ENCODE results near the gene ZSCAN10. TPM values are rescaled to one million over a fixed set of nuclear protein-coding genes. Genes with fewer than 3 reads are reported as not detected.

The ZSCAN10 gene
- total and polyA plus RNA-seq, 2 of the 13 experiments (the other 11 are each of a cell fraction or from before 2014, with no cell fraction given): not detected

DNA sequence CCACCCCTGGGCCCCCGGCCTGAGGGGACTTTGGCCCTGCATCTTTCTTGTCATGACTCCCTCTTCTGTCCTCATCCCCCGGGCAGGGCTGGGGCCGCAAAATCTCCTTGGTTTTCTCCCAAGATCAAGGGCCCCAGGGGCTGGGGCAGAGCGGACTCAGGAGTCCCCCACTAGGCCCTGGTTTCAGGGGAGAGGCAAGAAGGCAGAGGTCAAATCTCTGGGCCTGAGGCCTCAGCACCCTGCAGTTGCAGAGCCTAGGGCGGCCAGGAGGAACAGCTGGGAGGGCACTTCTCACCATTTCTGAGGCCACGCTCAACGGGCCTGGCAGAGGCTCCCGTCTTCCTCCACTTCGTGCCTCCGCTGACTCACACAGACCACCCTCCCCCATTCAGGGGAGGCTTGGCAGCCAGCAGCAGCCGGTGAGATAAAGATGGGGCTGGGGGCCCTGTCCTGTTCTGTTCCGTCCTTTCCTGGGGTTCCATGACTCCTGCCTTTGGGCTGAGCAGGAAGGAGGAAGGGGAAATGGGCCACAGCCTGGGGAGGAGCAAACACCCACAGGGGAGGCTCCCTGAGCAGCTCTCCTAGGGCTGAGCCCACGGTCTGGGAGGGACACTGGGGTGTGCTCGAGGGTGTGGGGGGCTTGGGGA, 12.4 kb downstream of the ZSCAN10 start (continued):
- TF ChIP-seq NCOR1 (IDR thresholded peaks at IDR 0.05; ENCODE audit: borderline replicate concordance, low read length) (peak; percentile 48; the same call in 1 of the 2 replicates), POLR2G (IDR thresholded peaks at IDR 0.05; ENCODE audit: low read depth, low read length) (peak; percentile 54; the same call in 1 of the 2 replicates), ZNF567 (CRISPR knock-in tag; IDR thresholded peaks at IDR 0.05; ENCODE audit: borderline replicate concordance) (peak; percentile 32; the same call in 1 of the 2 replicates), ZNF75D (CRISPR knock-in tag; IDR thresholded peaks at IDR 0.05; ENCODE audit: borderline replicate concordance) (no peak), SALL1 (CRISPR knock-in tag; IDR thresholded peaks at IDR 0.05) (no peak; the same call in 1 of the 2 replicates), YY1 (IDR thresholded peaks at IDR 0.05; ENCODE audit: insufficient read depth, insufficient replicate concordance, low read depth, low read length) (no peak), ZNF224 (CRISPR knock-in tag; IDR thresholded peaks at IDR 0.05) (no peak), MED13 (CRISPR knock-in tag; IDR thresholded peaks at IDR 0.05) (no peak), PRDM15 (CRISPR knock-in tag; IDR thresholded peaks at IDR 0.05) (no peak), BCL6 (CRISPR knock-in tag; IDR thresholded peaks at IDR 0.05) (no peak), HMGA1 (CRISPR knock-in tag; conservative IDR thresholded peaks at IDR 0.05) (no peak), POLR2A (IDR thresholded peaks at IDR 0.05; ENCODE audit: insufficient read depth in 1 of 2, low read depth in 2 of 2, low read length in 2 of 2) (peak; percentile 13 to 14; a peak in 1 of 4 replicates), TCF7 (IDR thresholded peaks at IDR 0.05; ENCODE audit: low read depth) (no peak), ATF5 (CRISPR knock-in tag; IDR thresholded peaks at IDR 0.05; ENCODE audit: low read depth) (no peak)
- TF ChIP-seq, protein P1, sequence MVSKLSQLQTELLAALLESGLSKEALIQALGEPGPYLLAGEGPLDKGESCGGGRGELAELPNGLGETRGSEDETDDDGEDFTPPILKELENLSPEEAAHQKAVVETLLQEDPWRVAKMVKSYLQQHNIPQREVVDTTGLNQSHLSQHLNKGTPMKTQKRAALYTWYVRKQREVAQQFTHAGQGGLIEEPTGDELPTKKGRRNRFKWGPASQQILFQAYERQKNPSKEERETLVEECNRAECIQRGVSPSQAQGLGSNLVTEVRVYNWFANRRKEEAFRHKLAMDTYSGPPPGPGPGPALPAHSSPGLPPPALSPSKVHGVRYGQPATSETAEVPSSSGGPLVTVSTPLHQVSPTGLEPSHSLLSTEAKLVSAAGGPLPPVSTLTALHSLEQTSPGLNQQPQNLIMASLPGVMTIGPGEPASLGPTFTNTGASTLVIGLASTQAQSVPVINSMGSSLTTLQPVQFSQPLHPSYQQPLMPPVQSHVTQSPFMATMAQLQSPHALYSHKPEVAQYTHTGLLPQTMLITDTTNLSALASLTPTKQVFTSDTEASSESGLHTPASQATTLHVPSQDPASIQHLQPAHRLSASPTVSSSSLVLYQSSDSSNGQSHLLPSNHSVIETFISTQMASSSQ (IDR thresholded peaks at IDR 0.05; ENCODE audit: low read depth): no peak
- TF ChIP-seq, protein P1 (CRISPR knock-in tag; IDR thresholded peaks at IDR 0.05; ENCODE audit: borderline replicate concordance): no peak
- TF ChIP-seq, protein P2, sequence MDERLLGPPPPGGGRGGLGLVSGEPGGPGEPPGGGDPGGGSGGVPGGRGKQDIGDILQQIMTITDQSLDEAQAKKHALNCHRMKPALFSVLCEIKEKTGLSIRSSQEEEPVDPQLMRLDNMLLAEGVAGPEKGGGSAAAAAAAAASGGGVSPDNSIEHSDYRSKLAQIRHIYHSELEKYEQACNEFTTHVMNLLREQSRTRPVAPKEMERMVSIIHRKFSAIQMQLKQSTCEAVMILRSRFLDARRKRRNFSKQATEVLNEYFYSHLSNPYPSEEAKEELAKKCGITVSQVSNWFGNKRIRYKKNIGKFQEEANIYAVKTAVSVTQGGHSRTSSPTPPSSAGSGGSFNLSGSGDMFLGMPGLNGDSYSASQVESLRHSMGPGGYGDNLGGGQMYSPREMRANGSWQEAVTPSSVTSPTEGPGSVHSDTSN (CRISPR knock-in tag; IDR thresholded peaks at IDR 0.05): no peak
- TF ChIP-seq, protein P3, sequence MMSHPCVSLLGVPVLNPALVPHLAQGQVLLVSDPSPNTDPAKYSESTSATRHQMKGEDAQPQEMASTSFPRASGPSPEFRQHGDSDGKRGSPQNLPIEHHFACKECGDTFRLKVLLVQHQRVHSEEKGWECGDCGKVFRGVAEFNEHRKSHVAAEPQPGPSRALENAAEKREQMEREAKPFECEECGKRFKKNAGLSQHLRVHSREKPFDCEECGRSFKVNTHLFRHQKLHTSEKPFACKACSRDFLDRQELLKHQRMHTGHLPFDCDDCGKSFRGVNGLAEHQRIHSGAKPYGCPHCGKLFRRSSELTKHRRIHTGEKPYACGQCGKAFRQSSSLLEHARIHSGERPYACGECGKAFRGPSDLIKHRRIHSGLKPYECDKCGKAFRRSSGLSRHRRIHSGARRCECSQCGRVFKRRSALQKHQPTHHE (CRISPR knock-in tag; IDR thresholded peaks at IDR 0.05; ENCODE audit: borderline replicate concordance): no peak
